ENCODE data around the gene OTX2.

- TF ChIP-seq YY1 (IDR thresholded peaks at IDR 0.05; ENCODE audit: extremely low read depth, insufficient replicate concordance, low read depth, low read length): no peak
- no peak for TF ChIP-seq CTCF (IDR thresholded peaks at IDR 0.05 in 2 of 3, conservative IDR thresholded peaks at IDR 0.05 in 1 of 3; ENCODE audit: borderline replicate concordance in 1 of 3, insufficient read depth in 1 of 3, low read depth in 2 of 3, low read length in 2 of 3)
- TF ChIP-seq REST (IDR thresholded peaks at IDR 0.05; ENCODE audit: low read depth): no peak
- TF ChIP-seq RAD21 (IDR thresholded peaks at IDR 0.05; ENCODE audit: low read depth): no peak
- no peak for TF ChIP-seq JUND (IDR thresholded peaks at IDR 0.05)
- no peak for TF ChIP-seq ATF3 (IDR thresholded peaks at IDR 0.05)
- no peak for TF ChIP-seq CEBPB (IDR thresholded peaks at IDR 0.05; ENCODE audit: low read depth)
- no peak for TF ChIP-seq POLR2AphosphoS5 (IDR thresholded peaks at IDR 0.05; ENCODE audit: low read depth, low read length)
- TF ChIP-seq POLR2A (IDR thresholded peaks at IDR 0.05; ENCODE audit: borderline replicate concordance, extremely low read depth, insufficient read depth, insufficient read length): no peak
- no peak for TF ChIP-seq ZBTB33 (IDR thresholded peaks at IDR 0.05; ENCODE audit: extremely low read depth, insufficient replicate concordance, low read length)
- TF ChIP-seq MAX (IDR thresholded peaks at IDR 0.05): no peak
- TF ChIP-seq ZNF274 (IDR thresholded peaks at IDR 0.05; ENCODE audit: low read depth, low read length): no peak
- TF ChIP-seq EZH2 (IDR thresholded peaks at IDR 0.05): no peak
- TF ChIP-seq EZH2phosphoT487 (IDR thresholded peaks at IDR 0.05; ENCODE audit: borderline replicate concordance): no peak
Observed at GRCh38 chr14:56809270-56810146, 771 bp downstream of the OTX2 start.
